Tongue (tissue), 2 donors: ENCODE data around the gene BCL6. TPM values are rescaled to one million over a fixed set of nuclear protein-coding genes. Genes with fewer than 3 reads are reported as not detected.
A peak's percentile ranks its signal among the peaks of the same experiment; 100 is the strongest.

Experiments used
- DNase-seq: peaks from one replicate; pipeline ENCODE4 v3.0.0-alpha.2; 2015
- total RNA-seq: library from RNA; depleted of rRNA; stranded (reverse); fragments of >200 nt; gene quantifications from one replicate; pipeline ENCODE4 v1.2.3, GENCODE V29; 2014

BCL6 gene
- total RNA-seq, 1 donor from 2014 or later, result 19.2 TPM

DNA sequence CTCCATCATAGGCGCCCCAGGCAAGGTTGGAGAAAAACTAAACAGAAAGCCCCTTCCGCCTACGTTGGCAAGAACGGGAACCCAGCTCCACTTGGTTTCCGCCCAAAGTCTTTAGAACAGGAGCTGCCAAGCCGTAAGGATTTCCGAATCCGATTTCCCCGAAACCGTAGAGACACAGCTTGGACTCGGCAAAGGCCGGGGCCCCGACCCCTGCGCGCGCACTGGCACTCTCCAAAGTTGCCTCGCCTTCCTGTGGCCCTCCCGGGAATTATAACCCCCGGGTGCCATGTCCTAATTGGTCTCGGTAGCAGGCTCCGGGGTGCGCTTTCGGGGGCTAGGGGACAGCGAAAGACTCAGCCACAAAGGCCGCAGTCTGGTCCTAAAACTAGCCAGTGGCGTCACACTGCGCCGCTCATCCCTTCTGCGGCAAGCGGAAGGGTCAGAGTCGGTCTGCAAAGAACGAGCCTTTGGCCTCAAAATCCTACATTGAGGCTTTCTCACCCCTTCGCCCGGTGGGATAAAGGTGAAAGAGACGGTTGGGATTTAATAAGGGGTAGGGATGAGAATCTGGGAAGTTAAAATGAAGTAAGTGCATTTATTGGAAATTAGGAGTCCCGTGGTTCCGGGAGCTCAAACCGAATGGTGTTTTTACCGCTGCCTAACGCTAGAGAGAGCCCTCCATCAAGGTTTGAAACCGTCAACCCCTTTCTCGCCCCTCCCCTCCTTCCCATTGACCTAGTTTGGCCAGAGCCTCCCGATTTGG lies 6.8 kb downstream of the BCL6 start:
- DNase-seq, result peak; percentile 97

DNA sequence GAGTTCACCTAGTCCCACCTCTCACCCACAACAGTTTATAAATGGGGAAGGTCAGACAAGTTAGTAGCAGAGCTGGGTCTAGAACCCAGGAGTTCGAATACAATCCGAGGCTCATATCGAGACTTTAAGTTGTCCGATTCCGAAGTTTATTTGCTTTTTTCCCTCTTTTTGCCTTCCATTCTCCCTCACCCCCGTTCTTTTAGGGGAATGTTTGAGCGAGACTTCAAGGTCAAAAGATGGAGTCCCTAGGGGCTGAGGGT lies 7.3 kb downstream of the BCL6 start:
- no peak for DNase-seq

DNA sequence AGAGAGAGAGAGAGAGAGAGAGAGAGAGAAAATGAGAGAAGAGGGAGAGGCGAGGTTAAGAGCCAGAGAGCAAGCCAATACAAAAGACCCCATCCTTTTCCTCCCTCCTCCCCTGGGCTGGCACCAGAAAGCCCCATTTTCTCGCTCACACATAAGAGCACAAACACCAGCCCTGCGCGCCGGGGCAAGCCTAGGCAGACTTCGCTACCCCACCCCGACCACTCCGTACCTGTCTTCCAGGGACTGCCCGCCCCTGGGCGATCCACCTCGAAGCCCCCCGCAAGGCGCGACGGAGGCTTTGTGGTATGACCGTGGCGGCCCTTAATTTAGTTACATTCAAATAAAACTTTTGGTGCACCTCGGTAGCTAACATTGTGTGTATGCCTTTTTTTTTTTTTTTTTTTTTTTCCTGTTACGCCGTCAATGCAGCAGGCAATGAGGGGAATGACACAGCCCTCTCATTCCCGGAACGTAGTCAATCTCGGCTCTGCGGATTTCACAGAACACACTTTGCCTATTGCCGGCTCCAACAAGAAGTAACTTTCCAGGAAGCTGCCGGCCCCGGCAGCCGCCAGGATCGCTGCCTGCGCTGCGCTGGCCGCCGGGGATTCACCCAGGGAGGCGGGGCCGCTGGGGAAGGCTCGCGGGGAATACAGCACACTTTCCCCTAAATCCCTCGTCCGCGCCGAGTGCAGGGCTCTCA lies 7.7 kb downstream of the BCL6 start:
- peak; percentile 76 for DNase-seq

DNA sequence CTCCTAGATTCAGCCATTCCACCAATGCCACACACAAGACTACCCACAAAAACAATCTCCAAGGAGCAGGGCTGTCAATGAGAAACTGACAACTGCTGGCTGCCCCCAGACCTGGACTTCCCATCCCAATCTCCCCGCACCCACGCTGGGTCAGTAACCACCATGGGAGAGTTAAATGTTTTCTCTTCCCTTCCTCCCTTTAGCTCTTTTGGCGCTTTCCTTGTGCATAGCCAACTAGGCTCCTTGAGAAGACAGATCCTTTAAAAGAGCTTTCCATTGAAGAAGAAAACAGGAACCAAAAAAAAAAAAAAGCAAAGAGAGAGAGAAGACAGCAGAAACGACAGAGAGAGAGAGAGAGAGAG lies 8.3 kb downstream of the BCL6 start:
- DNase-seq, result no peak

DNA sequence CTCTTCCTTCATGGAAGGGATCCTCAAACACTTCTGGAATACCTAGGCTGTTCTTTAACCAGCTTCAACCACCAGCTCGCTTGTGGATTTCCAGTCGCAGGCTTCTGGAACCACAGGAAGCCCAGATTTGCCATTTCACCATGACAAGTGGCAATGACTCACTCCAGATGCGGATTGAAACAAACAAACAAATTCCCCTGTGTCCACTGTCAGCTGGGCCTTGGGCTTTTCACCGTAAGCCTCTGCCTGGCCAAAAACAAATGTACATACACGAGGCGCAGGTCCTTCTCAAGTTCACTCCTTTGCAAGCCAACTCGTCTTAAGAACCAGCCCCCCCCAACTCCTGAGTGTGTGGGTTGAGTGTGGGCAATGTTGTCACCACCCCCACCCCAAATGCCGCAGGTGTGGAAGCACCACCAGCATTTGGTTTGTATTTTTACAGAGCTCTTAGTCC lies 8.8 kb downstream of the BCL6 start:
- DNase-seq, result no peak

DNA sequence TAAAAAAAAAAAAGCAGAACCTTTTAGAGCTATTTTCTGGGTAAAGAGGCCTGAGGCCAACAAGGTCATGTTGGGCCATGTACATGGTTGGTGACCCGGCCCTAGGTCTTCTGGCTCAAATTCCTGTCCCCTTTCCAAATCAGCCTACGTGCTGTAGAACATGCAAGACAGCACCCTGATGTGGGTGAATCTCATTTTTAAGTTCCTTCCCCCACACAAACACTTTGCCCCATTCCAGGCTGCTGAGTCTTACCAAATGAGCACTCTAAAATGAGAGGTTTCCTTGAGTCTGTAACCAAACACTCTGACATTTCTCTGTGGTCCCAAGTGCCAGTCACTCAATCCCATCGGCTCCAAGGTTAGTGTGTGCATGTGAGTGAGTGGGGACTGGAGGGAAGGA lies 9.4 kb downstream of the BCL6 start:
- DNase-seq, result no peak

DNA sequence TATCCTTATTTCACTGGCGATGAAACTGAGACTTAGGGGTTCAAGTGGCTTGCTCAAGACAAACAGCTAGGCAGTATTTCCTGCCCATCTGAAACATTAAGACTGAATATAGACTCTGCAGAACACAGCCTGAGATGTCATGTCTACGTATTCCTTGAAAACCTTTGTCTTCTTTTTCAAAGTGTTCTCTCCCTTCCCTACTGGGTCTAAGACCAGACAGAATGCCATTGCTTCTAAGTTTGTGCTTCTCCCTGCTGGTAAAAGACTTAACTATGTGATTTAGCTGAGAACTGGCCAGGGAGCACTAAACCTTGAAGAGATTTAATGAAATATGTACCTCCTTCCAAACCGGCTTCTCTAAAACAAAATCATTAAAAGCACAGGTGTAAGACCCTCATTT lies 9.9 kb downstream of the BCL6 start:
- DNase-seq, result no peak

DNA sequence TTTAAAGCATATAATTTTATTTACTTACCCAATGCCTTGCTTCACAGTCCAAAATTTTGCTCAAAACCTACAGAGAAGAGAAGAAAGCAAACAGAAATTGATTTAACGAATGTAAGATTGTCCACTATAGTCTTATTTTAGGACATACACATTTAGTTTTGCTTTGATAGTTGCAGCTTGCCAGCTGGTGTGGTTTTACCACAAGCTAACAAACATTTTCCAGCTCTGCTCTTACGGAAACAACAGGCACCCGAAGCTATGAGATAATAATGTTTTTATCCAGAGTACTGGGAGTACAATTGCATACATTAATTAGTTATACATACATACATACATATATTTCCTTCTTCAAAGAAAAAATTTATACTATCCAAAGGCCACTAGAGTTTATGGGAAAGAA lies 10.4 kb downstream of the BCL6 start:
- no peak for DNase-seq

DNA sequence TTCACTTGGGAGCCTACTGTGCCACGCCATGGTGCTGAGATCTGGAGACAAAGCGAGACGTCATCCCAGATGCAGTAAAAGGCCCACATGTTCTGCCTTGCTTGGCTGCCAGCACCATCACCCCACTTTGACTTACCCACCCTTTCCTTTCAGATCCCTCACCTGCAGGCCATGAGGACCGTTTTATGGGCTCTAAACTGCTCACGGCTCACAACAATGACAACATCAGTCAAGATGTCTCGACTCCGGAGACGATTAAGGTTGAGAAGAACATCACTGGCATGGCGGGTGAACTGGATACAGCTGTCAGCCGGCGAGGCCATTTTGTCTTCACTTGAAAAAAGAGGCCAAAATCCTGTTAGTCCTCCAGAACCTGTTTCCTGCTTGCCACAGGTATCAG lies 11.9 kb downstream of the BCL6 start:
- DNase-seq, result no peak

DNA sequence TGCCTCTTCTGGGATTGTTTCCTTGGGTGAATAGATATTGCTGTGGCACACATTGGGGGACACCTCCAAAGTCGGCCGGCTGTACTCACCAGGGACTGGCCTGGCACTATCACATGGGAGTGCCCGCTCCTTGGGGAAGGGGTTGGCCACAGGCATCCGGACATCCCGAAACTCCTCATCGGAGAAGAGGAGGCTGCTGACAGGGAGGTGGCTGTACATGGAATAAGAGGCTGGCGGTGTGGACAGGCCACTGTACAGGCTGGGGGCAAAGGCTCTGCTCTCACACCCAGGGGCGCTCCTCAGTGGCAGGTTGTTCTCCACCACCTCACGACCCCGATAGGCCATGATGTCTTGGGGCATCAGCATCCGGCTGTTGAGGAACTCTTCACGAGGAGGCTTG lies 15.7 kb downstream of the BCL6 start:
- no peak for DNase-seq

DNA sequence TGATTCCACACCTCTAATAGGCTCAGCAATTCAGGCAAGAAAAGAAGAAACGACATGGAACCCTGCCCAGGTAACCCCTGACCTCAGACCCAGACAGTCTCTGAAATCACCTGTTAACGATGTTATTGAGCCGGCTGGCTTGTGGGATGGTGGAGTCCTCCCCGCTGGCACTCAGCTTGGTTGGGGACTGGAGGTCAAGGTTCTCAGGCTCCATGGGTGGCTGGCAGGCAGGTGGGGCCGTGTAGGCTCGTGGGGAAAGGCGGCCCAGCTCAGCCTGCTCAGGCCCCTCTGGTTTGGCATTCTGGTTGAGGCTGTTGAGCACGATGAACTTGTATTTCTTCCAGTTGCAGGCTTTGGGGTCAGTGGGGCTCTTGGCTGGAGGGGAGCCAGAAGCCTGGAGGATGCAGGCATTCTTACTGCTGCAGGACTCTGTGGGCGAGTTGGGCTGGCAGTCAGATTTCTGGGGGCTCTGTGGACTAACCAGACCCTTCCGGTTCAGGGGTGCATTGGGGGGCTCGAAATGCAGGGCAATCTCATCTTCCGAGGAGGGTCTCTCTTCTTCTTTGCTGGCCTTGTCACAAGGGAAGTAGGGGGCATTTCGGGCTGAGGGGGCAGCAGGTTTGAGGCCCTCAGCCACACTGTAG lies 16.2 kb downstream of the BCL6 start:
- DNase-seq, result no peak

DNA sequence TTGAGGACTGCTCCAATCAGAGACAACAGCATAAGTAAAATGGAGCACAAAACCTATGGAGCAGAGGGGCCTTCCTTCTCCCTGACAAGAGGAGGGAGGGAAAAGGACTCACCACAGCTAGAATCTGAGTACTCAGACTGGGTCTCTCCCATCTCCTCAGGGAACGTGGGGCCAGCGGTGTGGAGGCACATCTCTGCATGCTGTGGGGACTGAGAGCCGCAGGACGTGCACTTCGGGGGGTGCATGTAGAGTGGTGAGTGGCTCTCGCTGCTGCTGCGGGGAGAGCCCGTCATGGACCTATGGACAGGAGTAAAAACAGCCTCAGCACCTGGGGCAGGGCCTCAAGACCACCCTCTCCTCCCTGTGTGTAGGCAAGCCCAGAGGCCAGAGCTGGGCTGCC lies 17.0 kb downstream of the BCL6 start:
- no peak for DNase-seq

DNA sequence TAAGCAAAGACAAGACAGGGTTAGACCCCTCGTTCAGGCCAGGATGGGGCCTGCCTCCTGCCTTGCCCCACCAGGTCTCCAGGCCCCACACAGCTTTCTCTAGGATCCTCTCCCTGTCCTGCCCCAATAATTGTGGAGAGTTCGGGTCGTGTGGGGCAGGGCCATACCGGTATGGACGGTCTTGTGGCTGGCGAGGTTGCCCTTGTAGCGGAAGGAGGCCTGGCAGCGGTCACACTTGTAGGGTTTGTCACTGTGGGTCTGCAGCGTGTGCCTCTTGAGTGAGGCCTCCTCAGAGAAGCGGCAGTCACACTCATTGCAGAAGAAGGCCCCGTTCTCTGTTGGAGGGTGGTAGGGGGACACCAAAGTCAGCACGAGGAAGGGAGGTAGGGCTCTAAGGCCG lies 18.7 kb downstream of the BCL6 start:
- DNase-seq, result no peak

DNA sequence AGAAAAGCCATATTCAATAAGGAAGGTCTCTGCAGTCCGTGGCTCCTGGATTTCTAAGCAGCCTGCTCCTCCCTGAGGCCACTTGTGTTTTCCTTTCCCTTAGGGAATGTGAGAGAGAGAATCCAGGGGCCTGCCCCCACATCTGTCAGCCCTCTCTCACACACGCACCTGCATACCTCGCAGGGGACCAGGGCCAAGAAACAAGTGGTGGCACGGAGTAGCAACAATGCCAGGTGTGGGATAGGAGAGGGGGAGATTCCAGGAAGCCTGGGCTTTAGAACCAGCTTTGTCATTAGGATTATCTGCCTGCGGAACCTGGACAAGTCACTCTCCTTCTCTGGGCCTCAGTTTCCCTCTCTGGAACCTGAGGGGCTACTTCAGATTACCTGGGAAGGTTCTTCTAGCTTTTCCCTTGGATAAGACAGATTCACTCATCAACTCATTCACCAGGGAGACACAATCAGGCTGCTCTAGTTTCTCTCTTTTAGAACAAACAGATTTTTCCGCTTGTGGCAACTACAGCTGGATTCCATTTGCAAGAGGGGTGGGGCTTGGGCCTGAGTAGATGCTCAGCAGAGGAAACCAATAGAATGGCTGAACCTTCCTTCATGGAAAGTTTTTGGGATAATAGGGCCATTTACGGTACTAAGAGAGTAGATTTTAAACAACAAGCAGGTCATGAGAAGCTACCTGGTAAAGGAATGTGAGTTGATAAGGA lies 19.5 kb downstream of the BCL6 start:
- DNase-seq, result peak; percentile 25

DNA sequence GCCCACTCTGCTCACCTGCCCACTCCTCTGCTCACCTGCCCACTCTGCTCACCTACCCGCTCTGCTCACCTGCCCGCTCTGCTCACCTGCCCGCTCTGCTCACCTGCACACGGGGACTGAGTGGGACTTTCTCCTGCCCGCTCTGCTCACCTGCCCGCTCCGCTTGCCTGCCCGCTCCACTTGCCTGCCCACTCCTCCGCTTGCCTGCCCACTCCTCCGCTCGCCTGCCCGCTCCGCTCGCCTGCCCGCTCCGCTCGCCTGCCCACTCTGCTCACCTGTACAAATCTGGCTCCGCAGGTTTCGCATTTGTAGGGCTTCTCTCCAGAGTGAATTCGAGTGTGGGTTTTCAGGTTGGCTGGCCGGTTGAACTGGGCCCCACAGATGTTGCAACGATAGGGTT lies 20.0 kb downstream of the BCL6 start:
- no peak for DNase-seq

DNA sequence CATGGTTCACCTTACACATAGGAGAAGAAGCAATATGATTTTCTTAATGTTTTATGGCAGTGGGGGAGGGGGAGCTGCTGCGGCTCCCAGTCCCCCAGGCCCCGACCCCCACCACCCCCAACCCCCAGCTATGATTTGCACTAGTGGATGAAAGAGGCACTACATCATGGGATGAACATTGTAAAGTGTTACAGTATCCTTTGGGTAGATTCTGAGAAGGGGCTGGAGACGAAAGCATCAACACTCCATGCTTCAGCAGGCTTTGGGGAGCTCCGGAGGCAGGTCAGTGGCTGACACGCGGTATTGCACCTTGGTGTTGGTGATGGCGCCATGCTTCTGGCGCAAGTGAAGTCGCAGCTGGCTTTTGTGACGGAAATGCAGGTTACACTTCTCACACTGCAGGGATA lies 23.1 kb downstream of the BCL6 start:
- DNase-seq, result no peak

DNA sequence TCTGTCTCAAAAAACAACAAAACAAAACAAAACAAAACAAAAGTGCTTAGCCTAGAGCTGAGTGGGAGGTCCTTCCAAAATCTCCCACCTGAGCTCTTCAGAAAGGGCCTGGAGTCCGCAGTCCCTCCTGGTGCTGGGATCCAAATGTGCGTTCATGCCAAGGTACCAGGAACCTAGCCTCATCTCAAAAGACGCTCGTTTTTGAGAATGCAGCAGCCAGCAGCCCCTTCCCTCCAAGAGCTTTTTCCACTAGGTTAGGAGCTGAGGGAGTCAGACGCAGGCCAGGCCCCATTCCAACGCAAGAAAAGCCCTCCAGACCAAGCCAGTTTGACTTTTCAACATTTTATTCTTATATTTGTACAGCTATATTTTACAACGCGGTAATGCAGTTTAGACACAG lies 24.2 kb downstream of the BCL6 start:
- no peak for DNase-seq

DNA sequence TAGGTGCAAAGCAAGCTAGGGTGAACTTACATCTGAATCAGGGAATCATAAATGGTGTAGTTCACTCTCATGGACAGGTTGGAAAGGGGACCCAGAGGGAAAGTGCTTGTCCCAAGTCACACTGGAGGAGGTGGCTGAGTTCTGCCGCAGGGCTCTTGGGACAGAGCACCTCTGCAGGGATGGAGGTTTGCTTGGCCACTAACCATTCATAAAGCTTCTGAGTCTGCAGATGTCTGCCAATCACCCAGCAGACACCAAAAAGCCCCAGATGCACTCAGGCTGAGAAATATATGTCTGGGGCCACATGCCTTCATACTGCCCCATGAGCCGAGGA lies 25.0 kb downstream of the BCL6 start:
- no peak for DNase-seq

DNA sequence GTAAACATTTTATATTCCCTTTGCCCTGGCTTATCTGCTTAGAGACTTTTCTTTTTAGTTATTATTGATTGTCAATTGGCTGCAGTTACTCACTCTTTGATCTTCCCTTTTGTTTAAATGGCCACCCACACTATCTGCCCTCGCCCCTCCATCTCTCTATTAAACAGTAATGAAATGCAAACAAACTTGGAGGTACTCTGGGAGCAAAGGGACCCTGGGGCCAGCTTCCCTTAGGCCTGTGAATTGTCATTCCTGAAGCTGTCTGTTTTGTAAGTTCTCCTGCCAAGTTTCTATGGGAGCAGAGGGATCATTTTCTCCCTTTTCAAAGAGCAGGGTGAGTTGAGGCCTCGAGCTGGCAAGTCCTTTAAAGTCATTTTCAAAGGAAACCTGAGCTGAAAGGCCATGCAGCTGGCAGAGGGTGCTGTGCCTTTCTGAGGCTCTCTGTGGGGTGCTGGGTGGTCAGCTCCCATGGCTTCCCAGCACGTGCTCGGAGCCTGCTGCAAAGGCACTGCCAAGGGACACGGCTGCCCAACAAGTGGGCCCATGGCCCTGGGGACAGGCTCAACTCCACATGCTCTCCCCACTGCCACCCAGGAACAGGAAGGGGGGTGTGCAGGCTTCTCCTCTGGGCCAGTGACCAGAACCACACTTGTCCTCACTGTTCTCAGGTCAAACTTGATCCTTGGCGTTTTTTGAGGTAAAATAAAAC lies 25.5 kb downstream of the BCL6 start:
- DNase-seq, result peak; percentile 19

DNA sequence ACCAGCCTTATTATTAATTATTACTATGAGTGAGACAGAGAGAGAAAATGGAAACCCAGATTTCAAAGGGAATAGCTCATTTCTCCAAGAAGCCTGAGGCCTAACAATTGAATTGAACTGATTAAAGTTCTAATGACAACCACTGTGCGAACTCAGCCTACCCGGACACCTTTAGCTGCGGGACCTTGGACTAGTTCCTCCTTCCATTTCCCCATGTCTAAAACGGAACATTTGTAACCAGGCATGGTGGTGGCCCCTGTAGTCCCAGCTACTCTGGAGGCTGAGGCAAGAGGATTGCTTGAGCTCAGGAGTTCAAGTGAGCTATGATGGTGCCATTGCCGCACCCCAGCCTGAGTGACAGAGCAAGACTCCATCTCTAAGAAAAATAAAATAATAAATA lies 26.5 kb downstream of the BCL6 start:
- no peak for DNase-seq

DNA sequence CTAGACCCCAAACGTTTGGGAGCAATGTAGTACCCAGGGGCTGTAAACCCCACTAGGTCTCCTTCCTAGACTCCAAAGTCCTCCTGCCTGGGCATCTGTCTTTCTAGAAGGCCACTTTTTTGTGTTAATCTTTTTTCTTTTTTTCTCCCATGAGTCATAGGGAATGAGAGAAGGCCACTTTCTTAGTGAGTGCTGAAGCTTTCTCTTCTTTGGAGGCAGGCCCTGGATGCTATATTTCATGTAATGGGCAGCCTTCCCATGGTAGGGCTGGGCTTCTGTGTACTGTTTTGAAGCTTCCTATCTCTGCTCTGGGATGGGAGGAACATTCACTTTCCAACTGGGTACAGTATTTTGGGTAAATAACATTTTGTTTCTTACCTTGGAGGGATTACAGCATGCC lies 27.7 kb downstream of the BCL6 start:
- DNase-seq, result no peak

DNA sequence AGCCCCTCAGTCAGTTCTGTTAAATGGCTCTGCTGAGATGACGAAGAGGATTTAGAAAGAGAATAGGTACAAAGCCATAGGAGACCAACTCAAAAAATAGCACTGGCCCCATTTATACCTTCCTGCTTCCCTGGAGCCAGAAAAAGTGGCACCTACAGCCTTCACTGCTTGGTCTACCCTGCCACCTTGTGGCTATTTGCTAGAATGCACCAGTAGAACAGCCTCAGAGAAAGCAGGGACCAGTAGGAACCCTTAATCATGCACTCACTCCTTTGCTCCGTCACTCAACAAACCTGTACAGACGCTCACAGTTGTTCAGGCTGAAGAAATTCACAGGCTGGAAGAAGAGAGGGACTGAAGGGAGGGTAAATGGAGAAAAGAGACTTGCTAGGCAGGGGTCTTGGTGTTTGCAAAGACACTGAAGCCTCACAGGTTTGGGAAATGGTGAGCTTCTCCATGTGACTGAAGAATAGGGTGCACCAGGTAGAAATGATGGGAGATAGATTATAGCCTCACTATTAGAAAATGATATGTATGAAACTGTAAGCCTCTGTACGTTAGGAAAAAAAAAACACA lies 30.8 kb downstream of the BCL6 start:
- peak; percentile 85 for DNase-seq
